ENCODE measurements around the gene NDUFB7.

The NDUFB7 gene

GRCh38 chr19:14563989-14564651 is 7.7 kb downstream of the NDUFB7 start:
- H3K4me2 ChIP-seq (ENCODE audit: low read length), result no peak overlapping the region
- no peak overlapping the region for H3K27ac ChIP-seq (ENCODE audit: low read depth, low read length)
- H4K8ac ChIP-seq (ENCODE audit: low read depth, low read length), result no peak overlapping the region
- DNase-seq, result no peak
- no peak overlapping the region for H3K4ac ChIP-seq (ENCODE audit: low read depth, low read length)
- WGBS (ENCODE audit: extremely low coverage, insufficient coverage, insufficient read length), result no CpG with 5 or more reads among the region's 33 CpGs
- H3K9ac ChIP-seq (ENCODE audit: low read length), result no peak overlapping the region
- H3K27me3 ChIP-seq (ENCODE audit: insufficient read depth, low read length), result no peaks in the 10 kb centered on the region
- H3K18ac ChIP-seq (ENCODE audit: low read length), result no peak overlapping the region
- peaks cover 3% of the 10 kb centered on the region for H3K79me2 ChIP-seq (ENCODE audit: control insufficient read depth, insufficient read depth, low read length, poor library complexity)
- no peak overlapping the region for H2BK120ac ChIP-seq (ENCODE audit: insufficient read depth, low read length, poor library complexity)
- H3K36me3 ChIP-seq (ENCODE audit: control insufficient read depth in 1 of 2, insufficient read depth in 2 of 2, low read length in 2 of 2), result peaks cover 31 to 42% of the 10 kb centered on the region in 2 experiments
- H2AK5ac ChIP-seq (ENCODE audit: low read length), result no peak overlapping the region
- H3K9me3 ChIP-seq (ENCODE audit: insufficient read depth, low read depth, low read length), result no peaks in the 10 kb centered on the region
- no peak overlapping the region for H4K91ac ChIP-seq (ENCODE audit: low read depth, low read length)
- no peak overlapping the region for H3K4me3 ChIP-seq (ENCODE audit: low read depth, low read length)
- H2BK5ac ChIP-seq (ENCODE audit: low read depth, low read length, poor library complexity), result no peak overlapping the region
- H3K79me1 ChIP-seq (ENCODE audit: low read length), result no peaks in the 10 kb centered on the region
- no peak overlapping the region for H4K12ac ChIP-seq (ENCODE audit: low read depth, low read length)
- no peak overlapping the region for H3K14ac ChIP-seq (ENCODE audit: low read length)
- no peak overlapping the region for H3K23ac ChIP-seq (ENCODE audit: low read length)
- H2AFZ ChIP-seq (ENCODE audit: insufficient read depth, low read length, poor library complexity), result no peak overlapping the region
- H3K4me1 ChIP-seq (ENCODE audit: control insufficient read depth in 1 of 2, insufficient read depth in 2 of 2, low read length in 2 of 2), result peaks cover 8 to 9% of the 10 kb centered on the region in 2 experiments
- no peak overlapping the region for H2BK12ac ChIP-seq (ENCODE audit: low read length)

- H2AK5ac ChIP-seq (ENCODE audit: low read length), result no peak overlapping the region
- no peak overlapping the region for H3K4ac ChIP-seq (ENCODE audit: low read depth, low read length)
- H2BK12ac ChIP-seq (ENCODE audit: low read length), result no peak overlapping the region
- no peaks in the 10 kb centered on the region for H3K27me3 ChIP-seq (ENCODE audit: insufficient read depth, low read length)
- H3K36me3 ChIP-seq (ENCODE audit: control insufficient read depth in 1 of 2, insufficient read depth in 2 of 2, low read length in 2 of 2), result peaks cover 31 to 42% of the 10 kb centered on the region in 2 experiments
- no peak overlapping the region for H2AFZ ChIP-seq (ENCODE audit: insufficient read depth, low read length, poor library complexity)
- H3K4me2 ChIP-seq (ENCODE audit: low read length), result no peak overlapping the region
- peaks cover 8 to 9% of the 10 kb centered on the region in 2 experiments for H3K4me1 ChIP-seq (ENCODE audit: control insufficient read depth in 1 of 2, insufficient read depth in 2 of 2, low read length in 2 of 2)
- peaks cover 3% of the 10 kb centered on the region for H3K79me2 ChIP-seq (ENCODE audit: control insufficient read depth, insufficient read depth, low read length, poor library complexity)
- no peak overlapping the region for H4K91ac ChIP-seq (ENCODE audit: low read depth, low read length)
- no peak for DNase-seq
- H3K23ac ChIP-seq (ENCODE audit: low read length), result no peak overlapping the region
- H3K79me1 ChIP-seq (ENCODE audit: low read length), result no peaks in the 10 kb centered on the region
- H4K8ac ChIP-seq (ENCODE audit: low read depth, low read length), result no peak overlapping the region
- no peak overlapping the region for H3K27ac ChIP-seq (ENCODE audit: low read depth, low read length)
- no peak overlapping the region for H3K14ac ChIP-seq (ENCODE audit: low read length)
- no peaks in the 10 kb centered on the region for H3K9me3 ChIP-seq (ENCODE audit: insufficient read depth, low read depth, low read length)
- no CpG with 5 or more reads among the region's 16 CpGs for WGBS (ENCODE audit: extremely low coverage, insufficient coverage, insufficient read length)
- H3K9ac ChIP-seq (ENCODE audit: low read length), result no peak overlapping the region
- H3K4me3 ChIP-seq (ENCODE audit: low read depth, low read length), result no peak overlapping the region
- no peak overlapping the region for H2BK5ac ChIP-seq (ENCODE audit: low read depth, low read length, poor library complexity)
- H3K18ac ChIP-seq (ENCODE audit: low read length), result no peak overlapping the region
- H4K12ac ChIP-seq (ENCODE audit: low read depth, low read length), result no peak overlapping the region
- H2BK120ac ChIP-seq (ENCODE audit: insufficient read depth, low read length, poor library complexity), result no peak overlapping the region
These were observed 8.3 kb downstream of the NDUFB7 start for GRCh38 chr19:14563590-14563926.

DNA sequence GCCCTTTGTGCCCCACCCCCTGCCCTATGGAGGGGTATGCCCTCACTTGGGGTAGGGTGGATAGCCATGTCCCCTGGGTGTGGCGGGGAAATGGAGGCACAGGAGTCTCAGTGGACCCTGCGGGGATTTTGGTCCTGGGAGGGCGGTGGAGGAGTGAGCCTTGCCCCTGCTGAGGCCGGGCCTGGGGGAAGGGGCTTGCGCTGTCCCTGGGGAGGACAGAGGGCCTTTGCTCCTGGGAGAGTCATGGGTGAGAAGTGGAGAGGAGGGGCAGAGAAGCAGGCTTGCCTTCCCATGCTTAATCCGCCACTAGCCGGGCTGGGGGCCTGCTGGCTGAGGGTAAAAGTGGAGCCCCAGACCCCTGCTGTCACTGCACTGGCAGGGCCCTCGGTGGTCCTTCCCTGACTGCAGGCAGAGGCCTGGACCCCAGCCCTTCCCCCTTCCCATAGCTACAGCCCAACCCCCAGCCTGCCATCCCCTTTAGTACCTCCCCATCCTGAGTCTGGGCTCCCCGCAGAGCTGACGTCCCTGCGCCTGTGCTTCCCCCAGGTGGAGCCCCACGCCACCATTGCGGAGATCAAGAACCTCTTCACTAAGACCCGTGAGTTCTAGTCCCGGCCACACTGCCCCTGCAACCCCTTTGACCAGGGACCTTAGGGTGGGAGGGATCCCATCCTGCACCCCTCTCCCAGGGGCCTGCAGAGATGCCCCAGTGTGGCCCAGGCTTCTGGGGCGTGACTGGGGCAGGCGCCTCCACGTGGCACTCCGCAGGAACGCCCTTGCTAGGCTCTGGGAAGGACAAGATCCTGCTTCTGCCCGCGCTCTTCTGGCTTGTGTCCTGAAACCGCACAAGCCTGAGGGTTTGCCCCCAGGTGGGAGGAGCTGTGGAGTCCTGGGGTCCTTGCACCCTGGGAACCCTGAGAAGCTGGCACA is 8.9 kb downstream of the NDUFB7 start:
- H3K27me3 ChIP-seq (ENCODE audit: insufficient read depth, low read length), result no peaks in the 10 kb centered on the region
- no peak overlapping the region for H3K4me2 ChIP-seq (ENCODE audit: low read length)
- H3K4ac ChIP-seq (ENCODE audit: low read depth, low read length), result no peak overlapping the region
- peaks cover 3% of the 10 kb centered on the region for H3K79me2 ChIP-seq (ENCODE audit: control insufficient read depth, insufficient read depth, low read length, poor library complexity)
- no peak overlapping the region for H4K8ac ChIP-seq (ENCODE audit: low read depth, low read length)
- no peak overlapping the region for H2BK12ac ChIP-seq (ENCODE audit: low read length)
- H3K23ac ChIP-seq (ENCODE audit: low read length), result no peak overlapping the region
- no peak overlapping the region for H2AK5ac ChIP-seq (ENCODE audit: low read length)
- no peak for DNase-seq
- H3K4me1 ChIP-seq (ENCODE audit: control insufficient read depth in 1 of 2, insufficient read depth in 2 of 2, low read length in 2 of 2), result peaks cover 8 to 9% of the 10 kb centered on the region in 2 experiments
- H3K27ac ChIP-seq (ENCODE audit: low read depth, low read length), result no peak overlapping the region
- H2BK5ac ChIP-seq (ENCODE audit: low read depth, low read length, poor library complexity), result no peak overlapping the region
- peaks cover 28 to 41% of the 10 kb centered on the region in 2 experiments for H3K36me3 ChIP-seq (ENCODE audit: control insufficient read depth in 1 of 2, insufficient read depth in 2 of 2, low read length in 2 of 2)
- H3K18ac ChIP-seq (ENCODE audit: low read length), result peak overlapping the region; percentile 2
- no peak overlapping the region for H4K12ac ChIP-seq (ENCODE audit: low read depth, low read length)
- H2BK120ac ChIP-seq (ENCODE audit: insufficient read depth, low read length, poor library complexity), result no peak overlapping the region
- H3K79me1 ChIP-seq (ENCODE audit: low read length), result no peaks in the 10 kb centered on the region
- H2AFZ ChIP-seq (ENCODE audit: insufficient read depth, low read length, poor library complexity), result no peak overlapping the region
- no peak overlapping the region for H4K91ac ChIP-seq (ENCODE audit: low read depth, low read length)
- H3K4me3 ChIP-seq (ENCODE audit: low read depth, low read length), result no peak overlapping the region
- no CpG with 5 or more reads among the region's 23 CpGs for WGBS (ENCODE audit: extremely low coverage, insufficient coverage, insufficient read length)
- H3K14ac ChIP-seq (ENCODE audit: low read length), result no peak overlapping the region
- H3K9me3 ChIP-seq (ENCODE audit: insufficient read depth, low read depth, low read length), result no peaks in the 10 kb centered on the region
- H3K9ac ChIP-seq (ENCODE audit: low read length), result no peak overlapping the region

DNA sequence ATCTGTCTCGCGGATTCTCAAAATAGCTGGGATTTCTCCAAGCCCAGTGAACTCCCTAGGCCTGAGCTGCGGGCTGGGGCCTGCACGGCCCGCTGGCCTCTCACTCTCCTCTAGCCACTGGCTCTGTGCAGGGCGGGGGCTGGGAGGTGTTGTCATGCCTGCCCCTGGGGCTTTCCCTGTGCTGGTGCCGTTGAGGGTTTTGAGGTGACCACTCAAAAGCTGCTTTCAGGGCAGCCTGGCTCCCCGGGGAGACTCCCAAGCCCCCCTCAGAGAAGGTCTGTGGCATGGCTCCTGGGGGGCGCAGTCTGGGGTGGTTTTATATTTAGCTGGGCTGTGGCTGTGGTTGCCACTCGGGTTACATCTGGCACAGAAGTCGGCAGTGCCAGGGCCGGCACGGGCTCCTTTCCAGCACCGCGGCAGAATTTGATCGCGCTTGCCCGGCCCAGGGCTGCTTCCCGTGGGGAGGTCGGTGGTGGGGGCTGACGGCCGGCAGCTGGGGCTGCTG is 10.0 kb downstream of the NDUFB7 start:
- Histone ChIP-seq H2BK120ac (ENCODE audit: insufficient read depth, low read length, poor library complexity) (no peak overlapping the region), H3K36me3 (ENCODE audit: control insufficient read depth in 1 of 2, insufficient read depth in 2 of 2, low read length in 2 of 2) (peaks cover 23 to 31% of the 10 kb centered on the region in 2 experiments), H2BK5ac (ENCODE audit: low read depth, low read length, poor library complexity) (no peak overlapping the region), H3K79me1 (ENCODE audit: low read length) (no peaks in the 10 kb centered on the region), H3K4me3 (ENCODE audit: low read depth, low read length) (no peak overlapping the region), H4K12ac (ENCODE audit: low read depth, low read length) (no peak overlapping the region), H3K9ac (ENCODE audit: low read length) (no peak overlapping the region), H4K91ac (ENCODE audit: low read depth, low read length) (peak overlapping the region; percentile 41), H2BK12ac (ENCODE audit: low read length) (no peak overlapping the region), H3K27ac (ENCODE audit: low read depth, low read length) (no peak overlapping the region), H3K27me3 (ENCODE audit: insufficient read depth, low read length) (no peaks in the 10 kb centered on the region), H3K18ac (ENCODE audit: low read length) (peak overlapping the region; percentile 63), H3K14ac (ENCODE audit: low read length) (no peak overlapping the region), H3K79me2 (ENCODE audit: control insufficient read depth, insufficient read depth, low read length, poor library complexity) (peaks cover 3% of the 10 kb centered on the region), H3K23ac (ENCODE audit: low read length) (no peak overlapping the region), H2AFZ (ENCODE audit: insufficient read depth, low read length, poor library complexity) (no peak overlapping the region), H3K4me2 (ENCODE audit: low read length) (no peak overlapping the region), H4K8ac (ENCODE audit: low read depth, low read length) (peak overlapping the region; percentile 34), H3K9me3 (ENCODE audit: insufficient read depth, low read depth, low read length) (no peaks in the 10 kb centered on the region), H2AK5ac (ENCODE audit: low read length) (no peak overlapping the region), H3K4me1 (ENCODE audit: control insufficient read depth in 1 of 2, insufficient read depth in 2 of 2, low read length in 2 of 2) (peaks cover 8 to 9% of the 10 kb centered on the region in 2 experiments), H3K4ac (ENCODE audit: low read depth, low read length) (no peak overlapping the region)
- WGBS (ENCODE audit: extremely low coverage, insufficient coverage, insufficient read length), result no CpG with 5 or more reads among the region's 22 CpGs
- peak; percentile 76 to 82 for DNase-seq
